ENCODE measurements around the gene ADAM10. TPM values are rescaled to one million over a fixed set of nuclear protein-coding genes. Genes with fewer than 3 reads are reported as not detected.

The ADAM10 gene
- total and polyA plus RNA-seq, 7 donors, result 7.9 to 37.9 (median 33.1) TPM

GRCh38 chr15:58561321-58561720 lies 188.2 kb downstream of the ADAM10 start:
- ATAC-seq (no peak), DNase-seq (no peak)
- WGBS, 3 donors, result 0 to 75% (median 4%) methylated on average over 1 of the region's 1 CpG
- no peaks in the 10 kb centered on the region for H3K27me3 ChIP-seq (ENCODE audit: insufficient read depth in 3 of 3, low read length in 2 of 3)
- no peaks in the 10 kb centered on the region for H3K9me3 ChIP-seq
- intact Hi-C loops (cut with DNase I), result no loop called here
- TF ChIP-seq CTCF (IDR thresholded peaks at IDR 0.05), result no peak
- H3K27ac ChIP-seq, result no peak overlapping the region
- H3K4me3 ChIP-seq, result no peak overlapping the region
- H3K36me3 ChIP-seq (ENCODE audit: insufficient read depth in 1 of 2, low read depth in 1 of 2), result no peaks in the 10 kb centered on the region
- H3K4me1 ChIP-seq, result no peaks in the 10 kb centered on the region

- Histone ChIP-seq H3K9me3 (no peaks in the 10 kb centered on the region), H3K36me3 (ENCODE audit: insufficient read depth in 1 of 2, low read depth in 1 of 2) (no peaks in the 10 kb centered on the region), H3K4me3 (no peak overlapping the region), H3K27me3 (ENCODE audit: insufficient read depth in 3 of 3, low read length in 2 of 3) (no peaks in the 10 kb centered on the region), H3K4me1 (no peaks in the 10 kb centered on the region), H3K27ac (no peak overlapping the region)
- intact Hi-C loops (cut with DNase I), result no loop called here
- ATAC-seq (no peak), DNase-seq (no peak)
- WGBS, 3 donors, result 78 to 80% (median 79%) methylated on average over 6 of the region's 6 CpGs
- no peak for TF ChIP-seq CTCF (IDR thresholded peaks at IDR 0.05)
Observed at GRCh38 chr15:58559904-58560588, 189.5 kb downstream of the ADAM10 start.

- H3K27ac ChIP-seq, result no peak overlapping the region
- H3K9me3 ChIP-seq, result no peaks in the 10 kb centered on the region
- intact Hi-C loops (cut with DNase I), result no loop called here
- H3K4me1 ChIP-seq, result no peaks in the 10 kb centered on the region
- no peak for TF ChIP-seq CTCF (IDR thresholded peaks at IDR 0.05)
- ATAC-seq (no peak), DNase-seq (no peak)
- H3K27me3 ChIP-seq (ENCODE audit: insufficient read depth in 3 of 3, low read length in 2 of 3), result no peaks in the 10 kb centered on the region
- no peaks in the 10 kb centered on the region for H3K36me3 ChIP-seq (ENCODE audit: insufficient read depth in 1 of 2, low read depth in 1 of 2)
- WGBS, 3 donors, result 47 to 68% (median 49%) methylated on average over 1 of the region's 1 CpG
- H3K4me3 ChIP-seq, result no peak overlapping the region
Observed at GRCh38 chr15:58558777-58559176, 190.7 kb downstream of the ADAM10 start.

GRCh38 chr15:58556541-58556940 lies 193.0 kb downstream of the ADAM10 start:
- WGBS, 3 donors, result 81 to 91% (median 86%) methylated on average over 3 of the region's 3 CpGs
- no peak overlapping the region for H3K4me3 ChIP-seq
- no peaks in the 10 kb centered on the region for H3K36me3 ChIP-seq (ENCODE audit: insufficient read depth in 1 of 2, low read depth in 1 of 2)
- H3K27me3 ChIP-seq (ENCODE audit: insufficient read depth in 3 of 3, low read length in 2 of 3), result peaks cover 0 to 4% (median 0%) of the 10 kb centered on the region in 3 donors
- ATAC-seq (no peak), DNase-seq (no peak)
- TF ChIP-seq CTCF (IDR thresholded peaks at IDR 0.05), result no peak
- H3K4me1 ChIP-seq, result no peaks in the 10 kb centered on the region
- no peak overlapping the region for H3K27ac ChIP-seq
- intact Hi-C loops (cut with DNase I), result no loop called here
- no peaks in the 10 kb centered on the region for H3K9me3 ChIP-seq

GRCh38 chr15:58556028-58556361 lies 193.5 kb downstream of the ADAM10 start:
- Histone ChIP-seq H3K4me3 (no peak overlapping the region), H3K4me1 (no peaks in the 10 kb centered on the region), H3K36me3 (ENCODE audit: insufficient read depth in 1 of 2, low read depth in 1 of 2) (no peaks in the 10 kb centered on the region), H3K27ac (no peak overlapping the region), H3K27me3 (ENCODE audit: insufficient read depth in 3 of 3, low read length in 2 of 3) (peaks cover 0 to 4% (median 0%) of the 10 kb centered on the region in 3 donors), H3K9me3 (no peaks in the 10 kb centered on the region)
- no peak for DNase-seq
- no peak for ATAC-seq
- 79 to 89% (median 86%) methylated on average over 2 of the region's 2 CpGs for WGBS, 3 donors
- no peak for TF ChIP-seq CTCF (IDR thresholded peaks at IDR 0.05)
- intact Hi-C loops (cut with DNase I), result no loop called here
